ENCODE measurements around the gene METTL26.
A peak's percentile ranks its signal among the peaks of the same experiment; 100 is the strongest.

Gene METTL26

GRCh38 chr16:675884-676564, 39.9 kb upstream of the METTL26 start:
- peak overlapping the region; percentile 41 for H3K4me3 ChIP-seq (ENCODE audit: low read depth, low read length)

GRCh38 chr16:674968-675883, 39.1 kb upstream of the METTL26 start, which contains the start of gene RHBDL1:
RHBDL1 (plus strand) TSS chr16:675671; CDS start chr16:675791, 120 bp downstream.
- H3K4me3 ChIP-seq (ENCODE audit: low read depth, low read length) = peak within 1 kb of the TSS; percentile 41

- no peak overlapping the region for H3K4me3 ChIP-seq (ENCODE audit: low read depth, low read length)
These were observed 38.2 kb upstream of the METTL26 start for GRCh38 chr16:674214-674881.

- H3K4me3 ChIP-seq (ENCODE audit: low read depth, low read length) = no peak overlapping the region
These were observed 37.4 kb upstream of the METTL26 start for GRCh38 chr16:673399-673991.

- H3K4me3 ChIP-seq (ENCODE audit: low read depth, low read length) = no peak overlapping the region
These were observed 36.7 kb upstream of the METTL26 start for GRCh38 chr16:672851-673250.

GRCh38 chr16:672371-672770, 36.3 kb upstream of the METTL26 start:
- no peak overlapping the region for H3K4me3 ChIP-seq (ENCODE audit: low read depth, low read length)

GRCh38 chr16:671353-672131, 35.4 kb upstream of the METTL26 start:
- H3K4me3 ChIP-seq (ENCODE audit: low read depth, low read length) = no peak overlapping the region

GRCh38 chr16:670485-671352, 34.6 kb upstream of the METTL26 start:
- no peak overlapping the region for H3K4me3 ChIP-seq (ENCODE audit: low read depth, low read length)

GRCh38 chr16:669666-670065, 33.6 kb upstream of the METTL26 start:
- no peak overlapping the region for H3K4me3 ChIP-seq (ENCODE audit: low read depth, low read length)

- H3K4me3 ChIP-seq (ENCODE audit: low read depth, low read length) = peak overlapping the region; percentile 76
These were observed 32.5 kb upstream of the METTL26 start for GRCh38 chr16:668519-669171.

- H3K4me3 ChIP-seq (ENCODE audit: low read depth, low read length) = peak within 1 kb of the TSS; percentile 76
These were observed 31.8 kb upstream of the METTL26 start, which contains the start of gene RHOT2 for GRCh38 chr16:667780-668518. RHOT2 (plus strand) TSS chr16:668132; CDS start chr16:668200, 68 bp downstream.

- H3K4me3 ChIP-seq (ENCODE audit: low read depth, low read length) = no peak overlapping the region
These were observed 31.1 kb upstream of the METTL26 start for GRCh38 chr16:667113-667779.

- no peak overlapping the region for H3K4me3 ChIP-seq (ENCODE audit: low read depth, low read length)
These were observed 30.5 kb upstream of the METTL26 start for GRCh38 chr16:666572-666971.

GRCh38 chr16:662597-662996, 26.5 kb upstream of the METTL26 start:
- no peak overlapping the region for H3K4me3 ChIP-seq (ENCODE audit: low read depth, low read length)

- H3K4me3 ChIP-seq (ENCODE audit: low read depth, low read length) = no peak overlapping the region
These were observed 26.0 kb upstream of the METTL26 start for GRCh38 chr16:662095-662494.

GRCh38 chr16:661184-661821, 25.2 kb upstream of the METTL26 start:
- no peak overlapping the region for H3K4me3 ChIP-seq (ENCODE audit: low read depth, low read length)
